Stomach (tissue), 4 donors: ENCODE results near the gene HERPUD2.
"Not testable (repeated sequence)": the region's sequence is repeated elsewhere in the genome, so short reads cannot be mapped to it uniquely, and the experiment has no call there.

Experiments
- POLR2A ChIP-seq, 4 donors: fragments of 450-650 bp; IDR thresholded peaks; one replicate each; pipeline ENCODE4 v1.6.1; 2016; ENCODE audit warnings: antibody characterized with exemption in 4 of 4, control low read depth in 2 of 4, mild to moderate bottlenecking in 1 of 4, moderate library complexity in 1 of 4
- POLR2AphosphoS5 ChIP-seq, 3 donors: sonication (generic); formaldehyde crosslinking; IDR thresholded peaks; one replicate each; pipeline ENCODE4 v1.6.1; 2016; ENCODE audit warnings: antibody characterized with exemption in 3 of 3
- TF ChIP-seq, protein P1 (sequence below), 7 experiments: fragments of 450-650 bp in 4 of 7; fragments of 200-600 bp in 3 of 7; sonication (generic) in 3 of 7; IDR thresholded peaks; one replicate each; pipeline ENCODE4 v1.5.1; 2016 to 2019; ENCODE audit warnings: antibody characterized with exemption in 7 of 7, control low read depth in 2 of 7, mild to moderate bottlenecking in 1 of 7

DNA sequence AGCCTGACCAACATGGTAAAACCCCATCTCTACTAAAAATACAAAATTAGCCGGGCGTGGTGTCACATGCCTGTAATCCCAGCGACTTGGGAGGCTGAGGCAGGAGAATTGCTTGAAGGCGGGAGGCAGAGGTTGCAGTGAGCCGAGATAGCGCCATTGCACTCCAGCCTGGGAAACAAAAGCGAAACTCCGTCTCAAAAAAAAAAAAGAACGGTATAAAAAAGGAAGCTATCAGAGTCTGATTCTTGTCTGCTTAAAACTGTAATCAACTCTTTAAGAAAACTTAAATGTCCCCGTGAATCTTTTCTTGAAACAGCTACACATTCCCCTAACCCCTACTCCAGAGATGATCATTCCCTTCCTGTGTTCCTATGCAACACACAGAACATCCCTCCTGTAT lies 4.3 kb downstream of the HERPUD2 start:
- TF ChIP-seq, protein P1, sequence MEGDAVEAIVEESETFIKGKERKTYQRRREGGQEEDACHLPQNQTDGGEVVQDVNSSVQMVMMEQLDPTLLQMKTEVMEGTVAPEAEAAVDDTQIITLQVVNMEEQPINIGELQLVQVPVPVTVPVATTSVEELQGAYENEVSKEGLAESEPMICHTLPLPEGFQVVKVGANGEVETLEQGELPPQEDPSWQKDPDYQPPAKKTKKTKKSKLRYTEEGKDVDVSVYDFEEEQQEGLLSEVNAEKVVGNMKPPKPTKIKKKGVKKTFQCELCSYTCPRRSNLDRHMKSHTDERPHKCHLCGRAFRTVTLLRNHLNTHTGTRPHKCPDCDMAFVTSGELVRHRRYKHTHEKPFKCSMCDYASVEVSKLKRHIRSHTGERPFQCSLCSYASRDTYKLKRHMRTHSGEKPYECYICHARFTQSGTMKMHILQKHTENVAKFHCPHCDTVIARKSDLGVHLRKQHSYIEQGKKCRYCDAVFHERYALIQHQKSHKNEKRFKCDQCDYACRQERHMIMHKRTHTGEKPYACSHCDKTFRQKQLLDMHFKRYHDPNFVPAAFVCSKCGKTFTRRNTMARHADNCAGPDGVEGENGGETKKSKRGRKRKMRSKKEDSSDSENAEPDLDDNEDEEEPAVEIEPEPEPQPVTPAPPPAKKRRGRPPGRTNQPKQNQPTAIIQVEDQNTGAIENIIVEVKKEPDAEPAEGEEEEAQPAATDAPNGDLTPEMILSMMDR (IDR thresholded peaks at IDR 0.05), result not testable (repeated sequence)
- TF ChIP-seq POLR2AphosphoS5, POLR2A (IDR thresholded peaks at IDR 0.05): not testable (repeated sequence)
